Activated T-helper 1 cell treated with Interleukin-2 at 50 U/mL for 16 hours (primary cell): ENCODE results near the gene LUC7L3.
"Not testable (repeated sequence)": the region's sequence is repeated elsewhere in the genome, so short reads cannot be mapped to it uniquely, and the experiment has no call there.

Experiments
- DNase-seq: peaks from one replicate; pipeline ENCODE4 v3.0.0-alpha.2; 2020; ENCODE audit warnings: low read depth

Gene LUC7L3

GRCh38 chr17:50686494-50687199, 32.8 kb upstream of the LUC7L3 start:
- no peak for DNase-seq

DNA sequence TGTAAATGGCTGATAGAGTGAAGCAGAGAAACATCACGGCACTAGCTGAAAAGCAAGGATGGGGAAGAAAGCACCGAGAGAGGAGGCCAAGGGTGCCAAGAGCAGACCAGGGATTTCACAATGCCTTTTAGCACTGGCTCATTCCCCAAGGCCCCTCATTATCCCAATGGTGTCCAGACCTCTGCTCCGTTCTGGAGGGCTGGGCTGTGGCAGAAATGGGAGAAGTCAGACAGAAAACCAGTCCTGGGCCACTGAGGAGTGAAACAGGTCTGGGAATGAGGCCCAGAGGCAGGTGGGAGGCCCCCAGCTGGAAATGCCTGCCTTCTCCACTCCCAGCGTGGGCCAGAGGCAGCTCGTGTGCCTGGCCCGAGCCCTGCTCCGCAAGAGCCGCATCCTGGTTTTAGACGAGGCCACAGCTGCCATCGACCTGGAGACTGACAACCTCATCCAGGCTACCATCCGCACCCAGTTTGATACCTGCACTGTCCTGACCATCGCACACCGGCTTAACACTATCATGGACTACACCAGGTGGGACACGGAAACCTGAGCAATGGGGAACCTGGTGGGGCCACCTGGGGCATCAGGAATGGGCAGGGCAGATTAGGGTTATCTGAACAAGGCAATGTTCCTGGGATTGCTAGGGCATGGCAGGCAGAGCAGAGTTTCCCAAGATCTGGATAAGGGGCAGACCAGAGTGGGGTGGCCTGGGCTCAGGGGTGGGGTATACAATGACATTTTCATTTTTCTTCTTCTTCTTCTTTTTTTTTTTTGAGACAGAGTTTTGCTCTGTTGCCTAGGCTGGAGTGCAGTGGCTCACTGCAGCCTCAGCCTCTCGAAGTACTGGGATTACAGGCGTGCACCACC, 32.0 kb upstream of the LUC7L3 start:
- no peak for DNase-seq

GRCh38 chr17:50688245-50688644, 31.2 kb upstream of the LUC7L3 start:
- no peak for DNase-seq

DNA sequence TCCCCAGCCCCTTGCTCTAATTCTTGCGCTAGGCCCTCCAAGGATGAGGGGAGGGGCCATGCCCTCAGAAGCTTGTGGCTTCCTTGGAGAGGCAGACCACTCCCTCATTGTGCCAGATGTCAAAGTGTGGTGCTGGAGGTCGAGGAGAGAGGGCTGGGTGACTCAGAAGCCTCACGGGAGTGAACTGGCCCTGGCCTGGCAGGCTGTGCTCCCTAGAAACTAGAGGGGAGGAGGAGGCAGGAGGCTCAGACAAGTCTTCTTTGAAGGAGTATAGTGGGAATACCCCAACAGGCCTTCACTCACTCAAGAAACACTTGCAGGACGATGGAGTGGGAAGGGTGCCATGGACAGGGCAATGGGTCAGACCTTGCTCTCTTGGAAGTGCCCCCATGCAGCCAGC, 30.2 kb upstream of the LUC7L3 start:
- no peak for DNase-seq

- DNase-seq = no peak
These were observed 29.2 kb upstream of the LUC7L3 start for GRCh38 chr17:50689956-50690886.

DNA sequence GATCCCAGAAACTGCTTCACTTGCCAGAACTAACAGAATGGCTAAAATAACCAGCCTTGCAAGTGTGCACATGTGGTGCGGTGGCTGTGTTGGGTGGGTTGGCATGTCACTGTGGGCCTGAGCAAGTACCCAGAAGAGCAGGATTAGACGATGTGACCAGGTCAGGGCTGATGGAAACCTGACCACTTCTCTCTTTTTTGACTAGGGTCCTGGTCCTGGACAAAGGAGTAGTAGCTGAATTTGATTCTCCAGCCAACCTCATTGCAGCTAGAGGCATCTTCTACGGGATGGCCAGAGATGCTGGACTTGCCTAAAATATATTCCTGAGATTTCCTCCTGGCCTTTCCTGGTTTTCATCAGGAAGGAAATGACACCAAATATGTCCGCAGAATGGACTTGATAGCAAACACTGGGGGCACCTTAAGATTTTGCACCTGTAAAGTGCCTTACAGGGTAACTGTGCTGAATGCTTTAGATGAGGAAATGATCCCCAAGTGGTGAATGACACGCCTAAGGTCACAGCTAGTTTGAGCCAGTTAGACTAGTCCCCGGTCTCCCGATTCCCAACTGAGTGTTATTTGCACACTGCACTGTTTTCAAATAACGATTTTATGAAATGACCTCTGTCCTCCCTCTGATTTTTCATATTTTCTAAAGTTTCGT, 28.4 kb upstream of the LUC7L3 start:
- no peak for DNase-seq

GRCh38 chr17:50691550-50692447, 27.6 kb upstream of the LUC7L3 start:
- DNase-seq = no peak

GRCh38 chr17:50692448-50693035, 26.9 kb upstream of the LUC7L3 start:
- DNase-seq = no peak

DNA sequence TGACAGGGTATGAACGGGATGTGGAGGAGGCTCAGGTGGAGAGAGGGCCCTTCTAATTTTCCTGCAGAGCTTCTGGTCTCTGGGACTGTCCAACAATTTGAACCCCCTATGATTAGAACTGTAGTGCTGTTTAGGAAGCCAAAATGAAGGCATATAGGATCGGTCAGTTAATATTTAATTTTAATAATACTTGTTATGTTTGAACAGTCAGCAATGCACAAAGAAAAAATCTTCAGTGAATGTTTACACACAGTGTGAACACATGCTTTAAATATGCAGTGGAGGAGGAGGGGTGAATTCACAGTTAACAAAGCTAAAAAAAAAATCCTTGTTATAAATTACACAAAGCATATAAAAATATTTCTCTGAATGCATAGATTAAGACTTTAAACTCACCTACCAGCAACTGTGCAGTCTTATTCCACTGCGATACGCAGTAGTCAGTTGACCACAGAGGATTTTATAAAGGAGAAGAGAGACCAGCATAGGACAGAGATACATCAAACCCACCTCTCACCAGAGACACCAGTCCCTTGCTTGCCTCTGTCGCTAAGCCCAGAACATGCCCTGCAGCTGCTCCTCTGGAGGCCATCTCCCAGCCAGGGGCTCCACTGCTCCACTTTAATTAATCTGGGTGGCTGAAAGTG, 26.2 kb upstream of the LUC7L3 start:
- DNase-seq = no peak

DNA sequence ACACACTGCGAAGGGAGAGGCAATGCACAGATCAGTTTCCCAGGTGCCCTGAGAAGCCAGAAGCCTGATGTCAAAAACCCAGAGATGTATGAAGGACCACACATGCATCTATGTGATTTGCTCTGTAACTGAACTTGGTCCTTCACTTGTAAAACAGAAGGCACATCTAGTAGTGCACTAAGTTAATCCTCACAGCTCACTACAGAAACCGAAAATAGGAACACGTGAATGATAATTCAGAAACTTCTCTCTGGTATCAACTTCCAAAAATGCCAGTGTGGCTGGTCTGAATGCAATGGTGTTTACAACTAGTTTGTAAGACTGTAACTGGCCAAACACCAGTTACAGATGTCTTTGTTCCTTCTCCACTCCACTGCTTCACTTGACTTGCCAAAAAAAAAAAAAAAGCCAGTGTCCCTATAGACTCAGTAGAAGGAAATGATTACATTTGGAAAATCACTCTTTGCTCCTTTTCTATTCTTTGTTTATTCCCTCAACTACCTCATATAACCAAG, 23.0 kb upstream of the LUC7L3 start:
- no peak for DNase-seq

GRCh38 chr17:50697062-50697461, 22.3 kb upstream of the LUC7L3 start:
- no peak for DNase-seq

GRCh38 chr17:50697663-50698272, 21.6 kb upstream of the LUC7L3 start:
- DNase-seq = no peak

DNA sequence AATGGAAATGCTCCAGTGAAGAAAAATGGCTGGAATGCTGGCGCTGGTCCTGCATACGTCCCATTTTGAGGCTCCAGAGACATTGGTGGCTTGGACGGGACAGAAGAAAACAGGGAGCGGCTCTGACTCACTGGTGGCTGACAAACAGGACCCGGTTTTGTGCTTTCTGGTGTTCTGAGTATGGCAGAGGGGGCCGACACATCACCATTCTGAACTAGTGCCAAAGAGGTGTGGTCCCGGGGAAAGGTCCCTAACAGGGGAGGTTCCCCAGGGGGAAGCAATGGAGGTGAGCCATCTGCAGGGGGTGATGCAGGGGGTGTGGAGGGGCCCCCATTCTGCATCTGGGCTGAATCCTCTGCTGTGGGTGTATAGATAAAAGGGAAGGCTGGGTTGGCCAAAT, 20.0 kb upstream of the LUC7L3 start:
- no peak for DNase-seq

- no peak for DNase-seq
These were observed 16.2 kb upstream of the LUC7L3 start for GRCh38 chr17:50703162-50703561.

- DNase-seq = peak; percentile 84
These were observed 11.9 kb upstream of the LUC7L3 start, which contains the start of gene ANKRD40 for GRCh38 chr17:50707289-50708049. Gene ANKRD40 (minus strand): TSS chr17:50707914. CDS start chr17:50707654, 260 bp downstream.

GRCh38 chr17:50708050-50709000, 11.1 kb upstream of the LUC7L3 start:
- no peak for DNase-seq

DNA sequence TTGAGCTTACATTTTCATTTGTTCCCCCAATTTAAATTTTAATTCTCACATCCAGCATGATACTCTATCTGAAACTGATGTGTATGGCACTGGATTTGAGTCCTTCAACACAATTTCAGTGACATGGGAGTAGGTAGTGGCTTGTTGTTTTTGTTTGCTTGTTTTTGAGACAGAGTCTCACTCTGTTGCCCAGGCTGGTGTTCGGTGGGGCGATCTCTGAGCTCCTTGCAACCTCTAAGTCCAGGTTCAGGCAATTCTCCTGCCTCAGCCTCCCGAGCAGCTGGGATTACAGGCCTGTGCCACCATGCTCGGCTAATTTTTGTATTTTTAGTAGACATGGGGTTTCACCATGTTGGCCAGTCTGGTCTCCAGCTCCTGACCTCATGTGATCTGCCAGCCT, 10.3 kb upstream of the LUC7L3 start:
- not testable (repeated sequence) for DNase-seq
